ENCODE data around the gene LYRM4. TPM values are rescaled to one million over a fixed set of nuclear protein-coding genes. Genes with fewer than 3 reads are reported as not detected.

The LYRM4 gene
- total RNA-seq, 1 experiment from 2014 or later, result 52.8 TPM

DNA sequence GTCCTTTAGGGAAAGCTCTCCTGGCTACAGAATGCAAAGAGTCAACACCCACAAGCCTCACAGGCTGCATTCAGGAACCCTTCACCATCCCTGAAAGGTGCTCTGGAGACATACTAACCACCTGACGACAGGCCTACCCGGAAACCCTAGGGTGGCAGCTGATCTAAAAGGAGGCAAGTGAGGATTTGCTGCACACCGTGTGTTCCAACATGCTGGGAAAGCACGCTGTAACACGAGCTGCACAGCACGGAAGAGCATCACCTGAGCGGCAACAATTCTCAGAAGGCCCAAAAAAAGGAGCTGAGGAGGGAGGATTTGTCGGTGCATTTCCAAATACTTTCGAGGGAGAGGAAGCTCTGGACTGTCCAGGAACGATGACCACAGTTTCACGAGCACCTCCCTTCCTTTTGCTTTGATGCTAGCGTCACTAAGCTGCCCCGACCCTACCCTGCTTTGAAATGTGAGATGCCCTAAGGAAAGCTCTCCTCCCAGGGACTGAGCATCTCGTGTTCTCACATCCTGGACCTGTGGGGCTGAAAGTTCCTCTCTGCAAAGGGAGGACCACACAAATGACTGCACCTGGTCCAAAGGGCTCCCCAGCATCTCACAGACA lies 88.6 kb downstream of the LYRM4 start:
- Mint-ChIP-seq H3K4me1 (ENCODE audit: low read depth, unreplicated experiment) (peaks cover 5% of the 10 kb centered on the region), H3K4me3 (ENCODE audit: unreplicated experiment) (no peak overlapping the region), H3K9me3 (ENCODE audit: unreplicated experiment) (no peaks in the 10 kb centered on the region), H3K27ac (ENCODE audit: unreplicated experiment) (no peak overlapping the region), H3K36me3 (ENCODE audit: insufficient read depth, unreplicated experiment) (no peaks in the 10 kb centered on the region), H3K27me3 (ENCODE audit: insufficient read depth, unreplicated experiment) (no peaks in the 10 kb centered on the region)
- intact Hi-C loops (cut with micrococcal nuclease; ENCODE audit: unreplicated experiment), result no loop called here
- BruUV-seq (replicated peaks), result no TSS peak
- DNase-seq, result no peak
- Histone ChIP-seq H3K36me3 (ENCODE audit: control insufficient read depth, insufficient read depth, low read length) (no peaks in the 10 kb centered on the region), H3K4me3 (ENCODE audit: low read depth, low read length) (no peak overlapping the region), H3K9me3 (no peaks in the 10 kb centered on the region), H3K27me3 (replicated peaks; ENCODE audit: control insufficient read depth, insufficient read depth, low read length) (no peaks in the 10 kb centered on the region), H3K4me1 (no peaks in the 10 kb centered on the region)
- TF ChIP-seq, protein P1, sequence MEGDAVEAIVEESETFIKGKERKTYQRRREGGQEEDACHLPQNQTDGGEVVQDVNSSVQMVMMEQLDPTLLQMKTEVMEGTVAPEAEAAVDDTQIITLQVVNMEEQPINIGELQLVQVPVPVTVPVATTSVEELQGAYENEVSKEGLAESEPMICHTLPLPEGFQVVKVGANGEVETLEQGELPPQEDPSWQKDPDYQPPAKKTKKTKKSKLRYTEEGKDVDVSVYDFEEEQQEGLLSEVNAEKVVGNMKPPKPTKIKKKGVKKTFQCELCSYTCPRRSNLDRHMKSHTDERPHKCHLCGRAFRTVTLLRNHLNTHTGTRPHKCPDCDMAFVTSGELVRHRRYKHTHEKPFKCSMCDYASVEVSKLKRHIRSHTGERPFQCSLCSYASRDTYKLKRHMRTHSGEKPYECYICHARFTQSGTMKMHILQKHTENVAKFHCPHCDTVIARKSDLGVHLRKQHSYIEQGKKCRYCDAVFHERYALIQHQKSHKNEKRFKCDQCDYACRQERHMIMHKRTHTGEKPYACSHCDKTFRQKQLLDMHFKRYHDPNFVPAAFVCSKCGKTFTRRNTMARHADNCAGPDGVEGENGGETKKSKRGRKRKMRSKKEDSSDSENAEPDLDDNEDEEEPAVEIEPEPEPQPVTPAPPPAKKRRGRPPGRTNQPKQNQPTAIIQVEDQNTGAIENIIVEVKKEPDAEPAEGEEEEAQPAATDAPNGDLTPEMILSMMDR (IDR thresholded peaks at IDR 0.05; ENCODE audit: insufficient read depth in 1 of 2, low read depth in 1 of 2, low read length in 1 of 2, severe bottlenecking in 1 of 2, unreplicated experiment in 1 of 2), result no peak
- CTCF ChIA-PET, result no interaction called here
- POLR2A ChIA-PET, result no interaction called here

DNA sequence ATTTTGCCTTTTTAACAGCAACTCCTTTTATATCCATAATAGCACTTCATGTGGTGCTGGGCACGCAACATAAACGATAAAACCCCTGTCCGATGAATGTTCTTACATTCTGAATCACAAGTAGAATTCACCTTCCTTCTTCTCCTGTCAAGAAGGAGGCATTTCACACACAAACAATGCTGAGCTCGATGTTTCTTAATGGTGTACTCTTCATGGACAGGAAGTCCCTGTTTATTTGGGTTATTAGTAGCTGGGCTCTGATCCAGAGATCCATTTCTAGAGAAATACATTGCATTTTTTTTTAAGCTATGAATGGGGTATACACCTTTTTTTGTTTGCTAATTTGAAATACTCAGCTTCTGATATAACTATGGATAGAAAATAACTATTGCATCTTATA lies 93.2 kb downstream of the LYRM4 start:
- CTCF ChIA-PET, result no interaction called here
- Histone ChIP-seq H3K36me3 (ENCODE audit: control insufficient read depth, insufficient read depth, low read length) (no peaks in the 10 kb centered on the region), H3K4me1 (no peaks in the 10 kb centered on the region), H3K27me3 (replicated peaks; ENCODE audit: control insufficient read depth, insufficient read depth, low read length) (no peaks in the 10 kb centered on the region), H3K4me3 (ENCODE audit: low read depth, low read length) (no peak overlapping the region), H3K9me3 (no peaks in the 10 kb centered on the region)
- no peaks in the 10 kb centered on the region for H3K9me3 Mint-ChIP-seq (ENCODE audit: unreplicated experiment)
- no TSS peak for BruUV-seq (replicated peaks)
- H3K4me3 Mint-ChIP-seq (ENCODE audit: unreplicated experiment), result no peak overlapping the region
- intact Hi-C loops (cut with micrococcal nuclease; ENCODE audit: unreplicated experiment), result no loop called here
- TF ChIP-seq, protein P1 (IDR thresholded peaks at IDR 0.05; ENCODE audit: insufficient read depth in 1 of 2, low read depth in 1 of 2, low read length in 1 of 2, severe bottlenecking in 1 of 2, unreplicated experiment in 1 of 2), result no peak
- peaks cover 5% of the 10 kb centered on the region for H3K4me1 Mint-ChIP-seq (ENCODE audit: low read depth, unreplicated experiment)
- H3K27ac Mint-ChIP-seq (ENCODE audit: unreplicated experiment), result no peak overlapping the region
- no peaks in the 10 kb centered on the region for H3K27me3 Mint-ChIP-seq (ENCODE audit: insufficient read depth, unreplicated experiment)
- no peaks in the 10 kb centered on the region for H3K36me3 Mint-ChIP-seq (ENCODE audit: insufficient read depth, unreplicated experiment)
- DNase-seq, result no peak
- POLR2A ChIA-PET, result no interaction called here

DNA sequence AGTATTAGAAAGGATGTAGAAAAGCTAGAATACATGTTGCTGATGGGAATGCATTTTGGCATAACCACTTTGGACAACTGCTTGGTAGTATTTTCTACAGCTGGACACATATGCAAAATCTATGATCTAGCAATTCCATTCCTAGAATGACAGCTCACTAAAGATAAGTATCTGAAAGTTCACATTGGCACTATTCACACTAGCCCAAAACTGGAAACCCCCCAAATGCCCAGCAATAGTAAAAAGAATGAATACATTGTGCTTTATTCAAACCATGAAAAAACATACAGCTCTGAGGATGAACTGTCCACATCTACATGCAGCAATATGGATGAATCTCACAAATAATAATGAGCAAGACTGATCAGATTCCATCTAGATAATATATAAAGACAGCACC lies 96.7 kb downstream of the LYRM4 start:
- Mint-ChIP-seq H3K27me3 (ENCODE audit: insufficient read depth, unreplicated experiment) (no peaks in the 10 kb centered on the region), H3K9me3 (ENCODE audit: unreplicated experiment) (no peaks in the 10 kb centered on the region), H3K27ac (ENCODE audit: unreplicated experiment) (no peak overlapping the region), H3K36me3 (ENCODE audit: insufficient read depth, unreplicated experiment) (no peaks in the 10 kb centered on the region), H3K4me3 (ENCODE audit: unreplicated experiment) (no peak overlapping the region), H3K4me1 (ENCODE audit: low read depth, unreplicated experiment) (peaks cover 8% of the 10 kb centered on the region)
- no peaks in the 10 kb centered on the region for H3K36me3 ChIP-seq (ENCODE audit: control insufficient read depth, insufficient read depth, low read length)
- H3K9me3 ChIP-seq, result no peaks in the 10 kb centered on the region
- BruUV-seq (replicated peaks), result no TSS peak
- no peak for DNase-seq
- intact Hi-C loops (cut with micrococcal nuclease; ENCODE audit: unreplicated experiment), result no loop called here
- TF ChIP-seq, protein P1 (IDR thresholded peaks at IDR 0.05; ENCODE audit: insufficient read depth in 1 of 2, low read depth in 1 of 2, low read length in 1 of 2, severe bottlenecking in 1 of 2, unreplicated experiment in 1 of 2), result no peak
- no peak overlapping the region for H3K4me3 ChIP-seq (ENCODE audit: low read depth, low read length)
- CTCF ChIA-PET, result no interaction called here
- no peaks in the 10 kb centered on the region; the same call in 1 of the 2 replicates for H3K27me3 ChIP-seq (replicated peaks; ENCODE audit: control insufficient read depth, insufficient read depth, low read length)
- POLR2A ChIA-PET, result no interaction called here
- H3K4me1 ChIP-seq, result no peaks in the 10 kb centered on the region

Data from Caco-2 (cell line).